NB4 (cell line): ENCODE results near the gene ACTRT2.

Experiments used
- DNase-seq: peaks from one replicate; pipeline ENCODE4 v3.0.0; 2010; ENCODE audit warnings: low read depth
- H3K4me3 ChIP-seq: one replicate; pipeline ENCODE4 v1.5.1; 2011; ENCODE audit warnings: mild to moderate bottlenecking, low read depth, low read length, moderate library complexity
- MYC ChIP-seq: IDR thresholded peaks from 2 replicates; pipeline ENCODE4 v1.6.1; 2011; ENCODE audit warnings: low read depth, low read length
- POLR2A ChIP-seq: IDR thresholded peaks from 2 replicates; pipeline ENCODE4 v1.6.1; 2011; ENCODE audit warnings: mild to moderate bottlenecking; ENCODE audit not compliant: insufficient read length; ENCODE audit errors: extremely low read depth
- TF ChIP-seq, protein P1 (sequence below): IDR thresholded peaks from one replicate; pipeline ENCODE4 v1.5.1; 2012; ENCODE audit warnings: low read depth, low read length
- TF ChIP-seq, protein P2 (sequence below): IDR thresholded peaks from 2 replicates; pipeline ENCODE4 v1.6.1; 2011; ENCODE audit warnings: low read depth, low read length

ACTRT2 gene

DNA sequence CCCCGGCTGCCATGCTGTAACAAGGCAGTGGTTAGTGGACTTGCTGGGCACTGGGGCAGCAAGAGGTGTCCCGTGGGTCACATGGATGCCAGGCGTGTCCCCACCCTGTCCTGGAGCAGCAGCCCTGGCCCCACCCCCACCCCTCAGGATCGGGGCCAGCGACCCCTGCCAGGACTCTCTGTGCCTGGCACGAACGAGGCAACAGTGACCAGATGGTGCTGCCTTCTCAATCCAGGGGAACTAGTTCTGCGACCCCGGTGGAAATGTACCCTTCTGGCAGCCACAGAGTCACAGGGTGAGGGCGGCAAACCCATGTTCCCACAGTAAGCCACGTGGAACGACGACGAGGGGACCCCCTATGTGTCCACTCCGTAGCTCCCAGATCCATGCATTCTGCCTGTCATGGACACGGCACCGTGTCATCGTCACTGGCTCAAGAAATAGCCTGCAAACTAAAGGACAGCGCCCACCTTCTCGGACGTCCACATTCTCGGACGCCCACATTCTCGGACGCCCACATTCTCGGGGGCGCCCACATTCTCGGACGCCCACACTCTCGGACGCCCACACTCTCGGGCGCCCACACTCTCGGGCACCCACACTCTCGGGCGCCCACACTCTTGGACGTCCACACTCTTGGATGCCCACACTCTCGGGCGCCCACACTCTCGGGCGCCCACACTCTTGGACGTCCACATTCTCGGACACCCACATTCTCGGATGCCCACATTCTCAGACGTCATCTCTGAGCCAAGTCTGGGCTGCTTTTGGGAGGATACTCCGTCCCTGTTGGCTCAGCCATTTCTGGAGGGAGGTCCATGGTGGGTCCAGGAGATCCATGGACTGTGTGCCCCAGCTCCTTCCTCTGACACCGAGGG, 19.6 kb upstream of the ACTRT2 start:
- TF ChIP-seq POLR2A, result no peak

DNA sequence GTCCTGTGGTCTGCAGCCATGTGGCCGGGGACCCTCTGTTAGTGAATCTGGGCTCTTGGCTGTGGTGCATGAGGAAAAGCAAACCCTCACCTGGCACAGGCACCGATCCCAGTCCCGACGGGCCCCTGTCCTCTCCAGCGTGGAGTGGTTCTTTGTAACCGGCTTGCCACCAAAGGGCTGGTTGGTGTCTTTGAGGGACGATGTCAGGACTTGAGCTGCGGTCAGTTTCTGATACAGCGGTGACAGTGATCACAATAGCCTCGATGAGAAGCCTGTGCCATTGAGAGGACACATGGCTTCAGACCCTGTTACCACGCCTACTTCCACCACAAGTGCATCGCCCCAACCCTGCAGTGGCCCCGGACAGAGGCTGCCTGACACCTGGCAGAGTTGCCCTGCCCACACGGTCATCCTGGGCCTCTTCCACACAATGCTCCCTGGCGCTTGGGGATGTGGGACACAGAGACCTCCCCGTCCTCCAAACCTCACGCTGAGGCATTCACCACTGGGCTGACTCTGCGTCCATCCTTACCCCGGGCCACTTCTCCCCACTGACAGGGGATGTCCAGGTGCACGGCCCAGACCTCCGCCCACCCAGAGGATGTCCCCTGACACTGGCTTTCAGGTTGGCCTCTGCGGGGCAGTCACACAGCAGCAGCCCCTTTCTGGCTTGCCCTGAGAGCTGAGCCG, 18.8 kb upstream of the ACTRT2 start:
- TF ChIP-seq POLR2A, result no peak
- TF ChIP-seq, protein P1, sequence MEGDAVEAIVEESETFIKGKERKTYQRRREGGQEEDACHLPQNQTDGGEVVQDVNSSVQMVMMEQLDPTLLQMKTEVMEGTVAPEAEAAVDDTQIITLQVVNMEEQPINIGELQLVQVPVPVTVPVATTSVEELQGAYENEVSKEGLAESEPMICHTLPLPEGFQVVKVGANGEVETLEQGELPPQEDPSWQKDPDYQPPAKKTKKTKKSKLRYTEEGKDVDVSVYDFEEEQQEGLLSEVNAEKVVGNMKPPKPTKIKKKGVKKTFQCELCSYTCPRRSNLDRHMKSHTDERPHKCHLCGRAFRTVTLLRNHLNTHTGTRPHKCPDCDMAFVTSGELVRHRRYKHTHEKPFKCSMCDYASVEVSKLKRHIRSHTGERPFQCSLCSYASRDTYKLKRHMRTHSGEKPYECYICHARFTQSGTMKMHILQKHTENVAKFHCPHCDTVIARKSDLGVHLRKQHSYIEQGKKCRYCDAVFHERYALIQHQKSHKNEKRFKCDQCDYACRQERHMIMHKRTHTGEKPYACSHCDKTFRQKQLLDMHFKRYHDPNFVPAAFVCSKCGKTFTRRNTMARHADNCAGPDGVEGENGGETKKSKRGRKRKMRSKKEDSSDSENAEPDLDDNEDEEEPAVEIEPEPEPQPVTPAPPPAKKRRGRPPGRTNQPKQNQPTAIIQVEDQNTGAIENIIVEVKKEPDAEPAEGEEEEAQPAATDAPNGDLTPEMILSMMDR, result no peak
- TF ChIP-seq, protein P2, sequence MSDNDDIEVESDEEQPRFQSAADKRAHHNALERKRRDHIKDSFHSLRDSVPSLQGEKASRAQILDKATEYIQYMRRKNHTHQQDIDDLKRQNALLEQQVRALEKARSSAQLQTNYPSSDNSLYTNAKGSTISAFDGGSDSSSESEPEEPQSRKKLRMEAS, result no peak
- no peak for DNase-seq

More for the DNA sequence above, 19.6 kb upstream of the ACTRT2 start:
- no peak overlapping the region for H3K4me3 ChIP-seq
- DNase-seq, result no peak

DNA sequence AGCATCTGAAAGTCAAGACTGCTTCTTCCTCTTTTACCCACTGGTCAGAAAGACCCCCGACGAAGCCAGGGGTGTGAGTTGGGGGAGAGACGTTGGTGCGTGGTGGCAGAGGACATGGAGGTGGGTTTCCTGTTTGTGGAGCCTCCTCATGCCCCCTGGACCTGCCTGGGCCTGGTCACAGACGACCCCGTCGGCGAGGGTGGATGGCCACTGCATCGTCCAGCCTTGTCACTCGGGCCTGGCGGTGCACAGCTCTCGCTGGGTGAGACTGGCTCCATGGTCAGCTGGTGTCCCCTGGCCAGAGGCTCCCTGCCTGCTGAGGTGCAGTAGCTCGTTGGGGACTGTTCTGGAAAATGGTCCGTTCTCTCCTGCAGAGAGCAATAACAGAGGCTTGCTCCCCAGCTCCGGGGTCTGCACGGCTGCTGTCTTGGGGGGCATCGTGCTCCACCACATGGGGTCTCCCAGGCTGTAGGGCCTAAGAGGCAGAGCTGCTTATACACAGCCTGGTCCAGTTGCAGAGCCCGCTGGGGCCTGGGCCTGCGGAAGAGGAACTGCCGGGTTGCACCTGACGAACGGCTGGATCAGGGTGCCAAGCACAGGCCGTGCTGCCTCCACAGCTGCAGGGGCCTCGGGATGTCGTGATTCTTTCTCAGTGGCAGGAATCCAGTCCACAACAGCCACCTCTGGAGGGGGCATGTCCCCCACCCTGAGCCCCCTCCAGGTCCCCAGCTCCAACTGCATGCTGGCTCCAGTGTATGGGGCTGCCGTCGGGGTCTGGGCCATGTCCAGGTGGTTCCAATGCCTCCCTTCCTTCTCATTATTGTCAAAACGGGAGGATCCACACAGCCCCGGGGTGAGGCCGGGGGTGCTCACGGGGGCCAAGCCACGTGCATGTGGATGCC, 18.0 kb upstream of the ACTRT2 start:
- no peak overlapping the region for H3K4me3 ChIP-seq
- TF ChIP-seq MYC, result no peak
- TF ChIP-seq, protein P1, result no peak
- TF ChIP-seq, protein P2, result no peak
- no peak for TF ChIP-seq POLR2A
- no peak for DNase-seq

More for the DNA sequence above, 18.8 kb upstream of the ACTRT2 start:
- no peak overlapping the region for H3K4me3 ChIP-seq

DNA sequence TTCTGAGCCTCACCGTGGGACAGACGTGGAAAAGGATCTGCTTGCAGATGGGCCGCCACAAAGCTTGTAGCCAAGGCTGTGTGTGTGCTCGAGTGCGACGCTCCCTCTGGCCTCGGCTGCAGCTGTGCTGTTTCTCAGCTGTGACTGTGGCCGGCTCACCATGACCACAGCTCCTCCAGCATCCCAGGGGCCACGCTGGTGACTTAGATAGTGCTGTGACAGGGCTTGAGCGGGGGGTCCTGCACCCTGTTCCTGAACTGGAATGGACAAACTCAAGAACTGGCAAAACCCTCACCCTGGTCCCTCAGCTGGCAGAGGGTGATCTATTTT, 17.4 kb upstream of the ACTRT2 start:
- no peak for DNase-seq

DNA sequence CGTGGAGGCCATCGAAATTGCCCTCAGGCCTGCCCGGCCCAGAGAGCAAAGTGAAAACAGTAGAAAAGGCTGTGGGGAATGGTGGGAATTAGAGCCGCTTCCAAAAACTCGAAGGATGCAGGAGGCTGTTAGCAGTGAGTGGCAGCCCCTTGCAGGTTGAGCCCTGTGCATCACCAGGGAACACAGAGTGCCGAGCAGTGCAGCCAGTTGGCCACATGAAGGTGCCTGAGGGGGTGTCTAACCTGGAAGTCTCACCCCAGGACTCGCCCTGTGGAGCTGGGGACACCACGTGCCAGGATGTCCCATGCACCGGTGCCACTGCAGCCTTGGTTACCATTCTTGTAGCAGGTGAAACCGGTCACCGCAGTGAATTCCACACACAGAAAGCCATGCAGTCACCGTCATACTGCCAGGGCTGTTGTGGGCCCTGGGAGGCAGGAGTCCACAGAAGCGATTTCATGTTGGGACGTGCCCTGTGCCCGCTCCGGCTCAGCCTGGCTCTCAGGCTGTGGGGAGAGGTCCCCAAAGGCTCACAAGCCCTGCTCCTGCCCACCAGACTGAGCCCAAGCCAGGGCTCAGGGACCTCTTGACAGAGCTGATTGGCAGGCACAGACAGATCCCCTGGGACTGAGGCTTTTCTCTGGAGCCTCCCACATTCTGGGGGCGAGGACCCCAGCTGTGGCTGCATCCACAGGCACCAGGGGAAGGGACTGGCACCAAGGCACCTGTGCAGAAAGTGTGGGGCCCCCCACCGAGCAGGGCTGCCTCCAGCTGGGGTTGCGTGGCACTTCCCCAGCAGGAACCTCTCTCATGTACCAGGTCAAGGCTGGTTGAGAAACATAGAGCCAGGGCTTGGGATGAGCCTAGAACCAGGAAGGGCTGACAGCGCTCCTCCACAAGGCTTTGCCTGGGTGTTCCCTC, 16.7 kb upstream of the ACTRT2 start:
- no peak for DNase-seq
- TF ChIP-seq, protein P1, result no peak
- TF ChIP-seq, protein P2, result no peak
- TF ChIP-seq POLR2A (no peak), MYC (no peak)
- H3K4me3 ChIP-seq, result no peak overlapping the region

More for the DNA sequence above, 17.4 kb upstream of the ACTRT2 start:
- TF ChIP-seq, protein P2, result no peak
- no peak for TF ChIP-seq MYC
- TF ChIP-seq POLR2A, result no peak
- TF ChIP-seq, protein P1, result no peak
- no peak overlapping the region for H3K4me3 ChIP-seq
